Stimulated activated CD4-positive, alpha-beta T cell treated with anti-CD3 and anti-CD28 coated beads, Interleukin-4, amount 100 ng/mL, for 24 hours (primary cell): ENCODE measurements around the gene C3orf18.

Source experiments
- DNase-seq: peaks from one replicate; pipeline ENCODE4 v3.0.0-alpha.2; 2020

Gene C3orf18

DNA sequence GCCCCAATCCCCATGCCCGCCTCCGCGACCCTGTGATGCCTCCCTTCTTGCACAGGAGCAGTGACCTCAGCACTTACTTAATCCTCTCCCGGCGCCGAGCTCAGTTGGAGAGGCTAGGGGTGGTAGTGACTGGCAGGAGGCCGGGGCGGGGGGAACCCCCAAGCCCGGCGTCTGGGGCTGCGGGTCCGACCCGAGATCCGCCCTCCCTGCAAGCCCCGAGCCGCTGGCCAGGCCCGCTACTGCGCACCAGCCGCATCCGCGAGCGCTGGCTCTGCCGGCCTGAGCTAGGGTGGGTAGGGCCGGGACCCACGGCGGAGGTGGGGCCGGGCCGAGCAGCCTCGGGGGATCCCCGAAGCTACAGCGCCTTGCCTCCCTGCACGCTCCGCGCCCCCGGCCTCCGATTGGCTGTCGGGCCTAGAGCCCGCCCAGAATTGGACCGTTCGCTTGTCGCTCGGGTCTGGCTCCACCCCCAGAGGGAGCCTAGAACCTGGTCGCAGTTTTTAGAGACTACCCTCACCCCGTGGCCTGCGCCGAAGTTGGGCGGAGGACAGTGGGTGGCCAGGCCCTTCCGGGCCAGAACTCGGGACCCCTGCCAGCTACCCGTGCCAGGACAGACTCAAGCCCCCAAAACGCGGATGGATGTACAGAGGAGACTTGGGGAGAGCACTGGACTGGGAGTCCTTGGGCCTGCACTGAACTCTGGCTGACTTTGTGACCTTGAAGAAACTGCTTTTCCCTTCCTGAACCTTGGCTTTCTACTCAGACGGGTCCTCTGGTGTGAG is at the start of gene C3orf18:
TSS of gene C3orf18 (minus strand) at position 362 of the 782 bp plus-strand sequence. CDS start 2,048 bp downstream, outside the sequence.
- DNase-seq, result peak; percentile 95

DNA sequence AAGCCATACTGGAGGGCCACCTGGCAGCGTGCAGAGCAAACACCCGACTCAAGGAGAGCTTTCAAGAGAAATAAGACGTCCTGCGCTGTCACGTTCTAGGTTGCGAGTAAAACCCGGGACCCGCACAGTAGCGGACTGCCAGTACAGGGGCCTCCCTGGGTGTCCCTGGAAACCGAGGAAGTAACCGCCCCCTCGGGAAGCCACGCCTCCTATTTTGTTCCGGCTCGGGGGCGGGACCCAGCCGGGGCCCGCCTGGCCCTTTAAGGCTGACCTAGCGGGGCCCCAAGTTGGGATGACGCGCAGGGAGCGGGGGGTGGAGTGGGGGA is 49.2 kb upstream of the C3orf18 start:
- peak; percentile 95 for DNase-seq

- peak; percentile 88 for DNase-seq
Observed at GRCh38 chr3:50616003-50616769, 48.6 kb upstream of the C3orf18 start.

DNA sequence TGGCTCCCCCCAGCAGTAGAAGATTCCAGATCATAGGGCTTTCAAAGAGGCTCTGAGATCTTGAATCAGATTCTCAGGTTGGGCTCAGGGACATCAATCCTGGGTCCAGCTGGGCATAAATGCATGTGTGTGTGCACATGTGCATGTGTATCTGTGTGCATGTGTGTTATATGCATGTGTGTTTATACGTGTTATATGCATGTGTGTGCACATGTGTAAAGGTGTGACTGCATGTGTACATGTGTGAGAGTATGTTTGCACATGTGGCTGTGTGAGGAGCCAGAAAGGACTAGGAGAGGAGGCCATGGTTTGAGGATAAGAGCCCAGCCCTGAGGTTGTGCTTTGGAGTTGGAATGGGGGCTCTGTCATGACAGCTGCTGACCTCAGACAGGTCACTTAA is 47.6 kb upstream of the C3orf18 start:
- DNase-seq, result no peak

DNA sequence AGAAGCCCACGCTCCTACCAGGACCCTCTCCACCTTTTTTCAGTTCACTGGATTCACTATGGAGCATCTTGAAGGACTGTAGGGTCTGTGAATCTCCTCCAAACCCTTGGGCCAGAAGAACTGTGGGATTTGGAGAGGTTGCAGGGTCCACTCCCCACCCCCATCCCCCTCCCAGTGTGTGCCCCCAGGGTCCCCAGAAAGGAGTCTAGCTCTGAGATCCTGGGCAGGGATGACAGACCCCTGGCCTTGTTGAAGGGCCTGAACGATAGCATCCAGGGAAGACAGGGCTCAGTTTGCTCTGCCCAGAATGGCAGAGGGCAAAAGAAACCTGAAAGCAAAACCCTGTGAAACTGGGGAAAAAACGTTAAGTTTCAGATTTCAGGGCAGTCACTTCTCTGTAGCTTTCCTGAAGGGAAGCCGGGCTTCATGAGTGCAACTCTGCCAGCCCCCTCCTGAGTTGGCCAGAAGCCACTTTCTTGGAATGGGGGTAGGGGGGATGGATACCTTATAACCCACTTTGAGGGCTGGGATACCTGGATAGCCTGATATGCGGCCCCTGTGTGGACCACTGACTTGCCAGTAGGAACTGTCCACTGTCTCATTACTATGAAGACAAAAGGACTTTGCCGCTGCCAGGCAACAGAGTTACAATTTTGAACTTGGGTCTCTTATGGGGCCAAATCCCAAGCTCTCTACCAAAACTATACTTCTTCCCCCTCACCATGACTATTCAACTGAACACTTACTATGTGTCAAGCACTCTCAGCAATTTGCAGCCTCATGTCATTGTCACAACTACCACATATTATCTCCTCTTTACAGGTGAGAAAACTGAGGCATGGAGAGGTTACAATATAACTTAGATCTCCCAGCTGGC is 45.7 kb upstream of the C3orf18 start:
- no peak for DNase-seq

- DNase-seq, result peak; percentile 40
Observed at GRCh38 chr3:50612234-50612882, 44.8 kb upstream of the C3orf18 start.

DNA sequence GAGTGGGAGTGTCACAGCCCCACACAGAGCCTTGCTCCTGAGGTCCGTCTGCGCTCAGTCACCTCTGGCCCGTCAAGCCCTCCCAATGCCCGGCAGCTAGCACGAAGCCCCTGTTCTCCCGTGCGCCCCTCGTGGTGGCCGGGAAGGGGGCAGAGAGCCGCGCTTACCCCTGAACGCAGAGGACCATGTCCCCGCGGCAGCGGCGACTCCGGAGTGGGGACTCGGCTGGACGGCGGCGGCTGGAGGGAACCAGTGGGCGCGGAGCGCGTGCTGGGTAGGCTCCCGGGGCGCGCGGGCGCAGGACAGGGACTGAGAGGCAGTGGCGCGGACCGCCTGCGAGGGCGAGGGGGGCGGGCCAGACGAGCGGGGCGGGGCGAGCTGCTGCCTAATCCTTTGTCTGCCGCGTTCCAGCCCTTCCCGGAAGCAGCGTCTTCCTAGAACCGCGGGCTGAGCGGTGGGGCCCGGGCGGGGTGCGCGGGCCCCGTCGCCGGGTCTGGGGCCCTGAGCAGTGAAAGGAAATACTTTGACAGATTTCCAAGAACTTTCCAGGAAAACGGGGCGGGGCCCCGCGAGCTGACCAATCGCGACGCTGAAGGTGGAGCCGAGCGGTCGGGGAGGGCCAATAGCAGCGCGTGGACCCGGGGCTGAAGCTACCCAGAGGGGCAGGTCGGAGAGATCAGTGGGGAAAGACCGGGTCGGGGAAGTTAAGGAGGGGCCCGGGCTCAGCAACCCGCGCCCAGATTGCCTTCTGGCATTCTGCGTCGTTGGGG is 44.1 kb upstream of the C3orf18 start, which contains the start of gene CISH:
TSS of gene CISH (minus strand) at position 311 of the 770 bp plus-strand sequence. CDS start at position 187, 124 bp downstream.
- DNase-seq, result peak; percentile 98

- DNase-seq, result no peak
Observed at GRCh38 chr3:50610992-50611463, 43.5 kb upstream of the C3orf18 start.

GRCh38 chr3:50610181-50610971 is 42.8 kb upstream of the C3orf18 start:
- DNase-seq, result peak; percentile 59

- DNase-seq, result no peak
Observed at GRCh38 chr3:50609763-50610085, 42.2 kb upstream of the C3orf18 start.

GRCh38 chr3:50609071-50609762 is 41.7 kb upstream of the C3orf18 start:
- no peak for DNase-seq

GRCh38 chr3:50608278-50608677 is 40.7 kb upstream of the C3orf18 start:
- DNase-seq, result no peak

- DNase-seq, result no peak
Observed at GRCh38 chr3:50607271-50608091, 39.9 kb upstream of the C3orf18 start.

- no peak for DNase-seq
Observed at GRCh38 chr3:50606596-50606995, 39.0 kb upstream of the C3orf18 start.

GRCh38 chr3:50605901-50606326 is 38.4 kb upstream of the C3orf18 start:
- DNase-seq, result no peak

DNA sequence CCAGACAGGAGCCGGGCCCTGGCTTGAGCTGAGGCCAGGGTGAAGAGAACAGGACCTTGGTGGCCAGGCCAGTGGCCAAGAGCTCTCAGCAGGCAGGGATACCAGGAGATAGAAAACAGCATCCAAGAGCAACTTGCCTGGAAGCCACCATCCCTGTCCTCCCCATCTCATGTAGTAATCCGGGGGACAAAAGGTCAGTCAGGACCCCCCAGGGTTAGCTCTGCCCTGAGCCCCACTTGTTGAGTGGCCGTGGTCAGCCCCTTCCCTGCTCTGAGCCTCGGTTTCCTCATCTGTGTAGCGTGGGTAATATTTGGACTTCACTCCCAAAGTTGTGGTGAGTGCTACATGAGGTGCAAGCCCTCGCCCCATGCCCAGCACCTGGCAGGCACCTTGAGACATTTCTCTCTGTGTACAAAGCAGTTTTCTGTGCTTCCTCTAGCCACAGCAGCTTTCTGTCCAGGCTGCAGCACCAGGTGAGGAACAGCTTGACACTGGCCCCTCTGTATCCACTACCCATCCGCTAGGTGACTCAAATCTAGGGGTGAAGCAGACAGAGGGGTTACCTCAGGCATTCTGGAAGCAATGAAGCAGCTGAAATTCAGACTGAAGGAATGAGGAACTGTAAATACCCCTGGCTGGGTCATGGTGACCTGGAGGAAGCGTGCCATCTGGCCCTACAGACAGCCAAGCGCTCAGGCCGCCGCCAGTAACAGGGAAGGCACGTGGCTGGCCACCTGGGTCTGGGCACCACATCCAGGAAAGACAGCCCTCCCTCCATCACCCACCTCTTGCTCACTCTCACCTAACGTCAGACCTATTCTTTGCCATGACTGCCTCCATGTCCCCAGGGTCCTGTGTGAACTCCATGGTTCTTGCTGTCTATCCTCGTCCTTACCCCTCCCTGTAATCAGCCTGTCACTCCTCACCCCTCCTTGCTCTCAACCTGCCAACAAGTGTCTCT is 37.4 kb upstream of the C3orf18 start:
- DNase-seq, result no peak

- no peak for DNase-seq
Observed at GRCh38 chr3:50604110-50604621, 36.6 kb upstream of the C3orf18 start.
